Activated naive CD8-positive, alpha-beta T cell treated with anti-CD3 and anti-CD28 coated beads, Interleukin-2, amount 10 ng/mL, durations not matched to agents 7 days and 5 days (primary cell): ENCODE results near the gene C7orf33. TPM values are rescaled to one million over a fixed set of nuclear protein-coding genes. Genes with fewer than 3 reads are reported as not detected.
A peak's percentile ranks its signal among the peaks of the same experiment; 100 is the strongest.

Experiments
- ATAC-seq: fragments of 150-1000 bp; cut with Tn5 transposase; one replicate; pipeline ENCODE4 v1.10.0; 2021; ENCODE audit warnings: low read depth, moderate library complexity
- POLR2A ChIA-PET: fragments of 350-600 bp; sonication (Branson Sonifier 250); formaldehyde crosslinking; loops from one replicate; lab custom pipeline; 2021; ENCODE audit warnings: antibody characterized with exemption; lab: Charles Lee
- DNase-seq: peaks from one replicate; pipeline ENCODE4 v3.0.0; 2021
- H3K27ac Mint-ChIP-seq: one replicate; pipeline ENCODE4 v1.8.0; 2022; ENCODE audit warnings: mild to moderate bottlenecking, mixed read lengths
- H3K27me3 Mint-ChIP-seq: one replicate; pipeline ENCODE4 v1.8.0; 2022; ENCODE audit warnings: mild to moderate bottlenecking, moderate library complexity, mixed read lengths
- H3K36me3 Mint-ChIP-seq: one replicate; pipeline ENCODE4 v1.8.0; 2021; ENCODE audit warnings: mild to moderate bottlenecking, mixed read lengths
- H3K4me1 Mint-ChIP-seq: one replicate; pipeline ENCODE4 v1.8.0; 2021; ENCODE audit warnings: mixed read lengths
- H3K4me3 Mint-ChIP-seq: one replicate; pipeline ENCODE4 v1.8.0; 2022; ENCODE audit warnings: mild to moderate bottlenecking, moderate library complexity, mixed read lengths
- H3K9me3 Mint-ChIP-seq: one replicate; pipeline ENCODE4 v1.8.0; 2021; ENCODE audit warnings: mixed read lengths
- total RNA-seq, 2 experiments: library from RNA; stranded (reverse); gene quantifications; one replicate each; pipeline ENCODE4 v1.2.3, GENCODE V29; 2021

Gene C7orf33
- total RNA-seq, 2 experiments from 2014 or later, result not detected

DNA sequence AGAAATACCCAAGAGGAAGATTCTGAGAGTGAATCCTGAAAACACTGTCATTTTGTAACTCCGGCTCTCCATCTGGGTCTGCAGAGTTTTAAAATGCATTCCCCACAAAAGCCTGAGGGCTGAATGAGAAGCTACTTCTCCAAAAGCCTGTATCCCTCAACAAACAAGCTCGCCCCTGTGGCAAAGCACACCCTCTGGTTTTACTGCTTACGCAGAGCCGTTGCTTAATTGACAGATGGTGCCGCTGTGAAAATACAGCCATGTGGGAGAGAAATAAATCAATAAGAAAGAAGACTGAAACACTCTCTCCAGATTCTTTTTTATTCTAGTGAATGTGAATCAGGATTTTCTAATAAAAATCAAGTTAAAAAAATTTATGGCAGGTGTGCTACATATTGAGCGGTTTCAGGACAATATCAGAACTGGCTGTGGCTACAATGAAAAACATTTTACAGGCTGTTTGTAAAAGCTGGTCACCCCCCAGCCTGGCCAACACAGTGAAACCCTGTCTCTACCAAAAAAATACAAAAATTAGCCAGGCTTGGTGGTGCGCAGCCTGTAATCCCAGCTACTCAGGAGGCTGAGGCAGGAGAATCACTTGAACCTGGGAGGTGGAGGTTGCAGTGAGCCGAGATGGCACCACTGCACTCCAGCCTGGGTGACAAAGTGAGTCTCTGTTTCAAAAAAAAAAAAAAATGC lies 32.5 kb downstream of the C7orf33 start:
- DNase-seq (no peak), ATAC-seq (no peak)
- POLR2A ChIA-PET, result no interaction called here
- peaks cover 9% of the 10 kb centered on the region for H3K9me3 Mint-ChIP-seq
- no peak overlapping the region for H3K4me3 Mint-ChIP-seq
- H3K27me3 Mint-ChIP-seq, result peaks cover 56% of the 10 kb centered on the region
- H3K27ac Mint-ChIP-seq, result no peak overlapping the region
- peaks cover 27% of the 10 kb centered on the region for H3K4me1 Mint-ChIP-seq
- peaks cover 5% of the 10 kb centered on the region for H3K36me3 Mint-ChIP-seq

DNA sequence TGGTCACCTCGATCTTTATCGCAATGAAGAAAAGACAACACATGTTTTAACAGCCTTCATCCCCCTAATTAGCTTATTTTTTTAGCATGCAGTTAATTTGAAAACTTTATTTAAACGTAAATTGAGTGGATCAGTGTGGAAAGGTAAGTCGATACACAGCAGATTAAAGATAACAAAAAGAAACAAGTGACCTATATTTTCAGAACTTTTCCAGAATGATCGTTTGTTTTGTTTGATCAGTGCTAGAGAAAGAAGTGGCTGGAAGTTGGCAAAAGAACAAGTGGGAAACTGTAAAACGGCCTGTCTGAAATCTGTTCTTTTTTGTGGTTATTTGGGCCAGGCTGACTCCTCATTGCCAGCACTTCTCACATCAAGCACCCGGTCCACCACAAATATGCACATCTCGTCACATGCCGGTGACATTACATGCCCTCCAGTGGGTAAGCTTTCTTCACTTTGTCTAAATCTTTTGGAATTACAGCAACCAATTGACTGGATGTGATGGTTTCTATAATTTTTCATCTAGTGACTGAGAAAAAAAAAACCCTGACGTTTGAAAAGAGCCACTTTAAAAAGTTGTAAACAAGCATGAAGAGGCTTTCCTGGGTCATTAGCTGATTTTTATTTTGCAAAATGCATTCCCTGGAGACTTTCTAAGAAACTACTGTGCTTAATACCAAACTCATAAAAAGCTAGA lies 33.2 kb downstream of the C7orf33 start:
- peaks cover 34% of the 10 kb centered on the region for H3K4me1 Mint-ChIP-seq
- no peak overlapping the region for H3K27ac Mint-ChIP-seq
- POLR2A ChIA-PET, result interaction anchor here (1.4 kb wide), 1 partner anchor 75 kb away, joined by 8 read pairs; the partner anchor contains the start of gene CUL1
- H3K27me3 Mint-ChIP-seq, result peaks cover 52% of the 10 kb centered on the region
- peaks cover 5% of the 10 kb centered on the region for H3K9me3 Mint-ChIP-seq
- H3K4me3 Mint-ChIP-seq, result no peak overlapping the region
- peaks cover 2% of the 10 kb centered on the region for H3K36me3 Mint-ChIP-seq
- no peak for ATAC-seq
- no peak for DNase-seq

DNA sequence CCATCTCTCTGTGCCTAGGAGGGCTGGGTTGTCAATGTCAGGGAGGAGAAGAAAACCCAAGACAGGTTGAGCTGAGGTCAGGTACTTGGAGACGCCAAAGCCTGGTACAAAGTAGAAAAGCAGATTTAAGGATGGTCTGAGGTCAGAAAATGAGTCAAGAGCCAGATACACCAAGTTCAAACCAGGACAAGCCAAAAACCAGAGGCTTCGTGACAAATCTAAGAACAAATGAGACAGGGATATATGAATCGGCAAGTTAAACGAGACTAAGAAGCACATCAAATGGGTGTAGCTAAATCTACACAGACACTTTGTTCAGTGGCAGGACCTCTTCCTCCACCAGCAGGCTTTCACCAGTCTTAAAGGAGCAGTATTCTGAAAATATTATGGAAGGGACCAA lies 34.2 kb downstream of the C7orf33 start:
- Mint-ChIP-seq H3K4me1 (peaks cover 39% of the 10 kb centered on the region), H3K27me3 (peaks cover 46% of the 10 kb centered on the region), H3K4me3 (no peak overlapping the region), H3K9me3 (peaks cover 2% of the 10 kb centered on the region), H3K27ac (no peak overlapping the region), H3K36me3 (peaks cover 2% of the 10 kb centered on the region)
- DNase-seq (no peak), ATAC-seq (no peak)
- POLR2A ChIA-PET, result interaction anchor here (1.4 kb wide), 1 partner anchor 74 kb away, joined by 8 read pairs; the partner anchor contains the start of gene CUL1

- H3K27me3 Mint-ChIP-seq, result peaks cover 48% of the 10 kb centered on the region
- POLR2A ChIA-PET, result interaction anchor here (1.4 kb wide), 1 partner anchor 73 kb away, joined by 8 read pairs; the partner anchor contains the start of gene CUL1
Measured at GRCh38 chr7:148625342-148625741, 34.8 kb downstream of the C7orf33 start.

GRCh38 chr7:148626828-148627227 lies 36.3 kb downstream of the C7orf33 start:
- Mint-ChIP-seq H3K27ac (no peak overlapping the region), H3K27me3 (peaks cover 50% of the 10 kb centered on the region), H3K4me3 (no peak overlapping the region), H3K4me1 (peaks cover 37% of the 10 kb centered on the region), H3K9me3 (no peaks in the 10 kb centered on the region), H3K36me3 (peaks cover 3% of the 10 kb centered on the region)
- no peak for DNase-seq
- POLR2A ChIA-PET, result interaction anchor here (0.9 kb wide), 1 partner anchor 72 kb away, joined by 4 read pairs; the partner anchor contains the start of gene CUL1
- ATAC-seq, result no peak

More at GRCh38 chr7:148625342-148625741, 34.8 kb downstream of the C7orf33 start:
- H3K4me1 Mint-ChIP-seq, result peaks cover 42% of the 10 kb centered on the region
- DNase-seq (no peak), ATAC-seq (no peak)
- no peak overlapping the region for H3K4me3 Mint-ChIP-seq
- peaks cover 6% of the 10 kb centered on the region for H3K36me3 Mint-ChIP-seq
- H3K9me3 Mint-ChIP-seq, result peaks cover 2% of the 10 kb centered on the region
- no peak overlapping the region for H3K27ac Mint-ChIP-seq

GRCh38 chr7:148628011-148628410 lies 37.4 kb downstream of the C7orf33 start:
- peaks cover 39% of the 10 kb centered on the region for H3K4me1 Mint-ChIP-seq
- peak overlapping the region; percentile 58 for H3K4me3 Mint-ChIP-seq
- peaks cover 54% of the 10 kb centered on the region for H3K27me3 Mint-ChIP-seq

DNA sequence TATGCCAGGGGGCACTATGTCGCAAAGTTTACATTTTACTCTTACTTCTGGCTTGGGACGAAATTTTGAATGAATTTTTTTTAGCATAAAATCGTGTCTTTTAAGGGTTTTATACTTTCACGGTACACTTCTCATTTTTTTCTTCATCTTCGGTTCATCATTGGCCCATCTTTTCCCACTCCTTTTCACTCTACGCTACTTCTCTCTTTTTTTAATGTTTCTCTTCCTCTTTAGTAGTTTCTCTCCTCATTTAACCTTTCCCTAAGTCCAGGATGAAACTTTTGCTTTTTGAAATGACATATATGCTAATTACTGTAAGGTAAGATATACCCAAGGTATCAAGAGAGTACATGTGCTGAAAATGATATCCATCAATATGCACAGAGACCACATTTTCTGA lies 39.5 kb downstream of the C7orf33 start:
- ATAC-seq (no peak), DNase-seq (no peak)
- peaks cover 11% of the 10 kb centered on the region for H3K36me3 Mint-ChIP-seq
- no peak overlapping the region for H3K27ac Mint-ChIP-seq
- H3K9me3 Mint-ChIP-seq, result peaks cover 4% of the 10 kb centered on the region
- peaks cover 48% of the 10 kb centered on the region for H3K27me3 Mint-ChIP-seq
- no peak overlapping the region for H3K4me3 Mint-ChIP-seq
- H3K4me1 Mint-ChIP-seq, result peaks cover 41% of the 10 kb centered on the region
- POLR2A ChIA-PET, result no interaction called here

More at GRCh38 chr7:148628011-148628410, 37.4 kb downstream of the C7orf33 start:
- peaks cover 8% of the 10 kb centered on the region for H3K36me3 Mint-ChIP-seq
- no peak for ATAC-seq
- POLR2A ChIA-PET, result interaction anchor here (0.7 to 2.2 kb wide), 4 partner anchors 71 to 283 kb away, joined by 3 to 7 read pairs (median 3); partner anchors contain the start of gene CUL1
- peak overlapping the region; percentile 38 for H3K27ac Mint-ChIP-seq
- no peak for DNase-seq
- H3K9me3 Mint-ChIP-seq, result peaks cover 3% of the 10 kb centered on the region

- Mint-ChIP-seq H3K27ac (no peak overlapping the region), H3K4me3 (no peak overlapping the region), H3K27me3 (peaks cover 33% of the 10 kb centered on the region), H3K36me3 (peaks cover 11% of the 10 kb centered on the region), H3K4me1 (peaks cover 21% of the 10 kb centered on the region), H3K9me3 (peaks cover 5% of the 10 kb centered on the region)
- POLR2A ChIA-PET, result interaction anchor here (0.5 kb wide), 1 partner anchor 56 kb away, joined by 3 read pairs; no protein-coding TSS in a partner anchor
- ATAC-seq (no peak), DNase-seq (no peak)
Measured at GRCh38 chr7:148633761-148634160, 43.2 kb downstream of the C7orf33 start.

GRCh38 chr7:148637094-148637493 lies 46.5 kb downstream of the C7orf33 start:
- H3K9me3 Mint-ChIP-seq, result peaks cover 7% of the 10 kb centered on the region
- H3K27ac Mint-ChIP-seq, result no peak overlapping the region
- DNase-seq (no peak), ATAC-seq (no peak)
- peaks cover 19% of the 10 kb centered on the region for H3K27me3 Mint-ChIP-seq
- H3K4me3 Mint-ChIP-seq, result no peak overlapping the region
- H3K4me1 Mint-ChIP-seq, result peaks cover 12% of the 10 kb centered on the region
- POLR2A ChIA-PET, result no interaction called here
- peaks cover 8% of the 10 kb centered on the region for H3K36me3 Mint-ChIP-seq

- DNase-seq, result no peak
- POLR2A ChIA-PET, result no interaction called here
- Mint-ChIP-seq H3K27me3 (peaks cover 28% of the 10 kb centered on the region), H3K9me3 (no peaks in the 10 kb centered on the region), H3K4me3 (no peak overlapping the region), H3K4me1 (no peaks in the 10 kb centered on the region), H3K27ac (no peak overlapping the region), H3K36me3 (no peaks in the 10 kb centered on the region)
- ATAC-seq, result no peak
Measured at GRCh38 chr7:148645898-148646297, 55.3 kb downstream of the C7orf33 start.

DNA sequence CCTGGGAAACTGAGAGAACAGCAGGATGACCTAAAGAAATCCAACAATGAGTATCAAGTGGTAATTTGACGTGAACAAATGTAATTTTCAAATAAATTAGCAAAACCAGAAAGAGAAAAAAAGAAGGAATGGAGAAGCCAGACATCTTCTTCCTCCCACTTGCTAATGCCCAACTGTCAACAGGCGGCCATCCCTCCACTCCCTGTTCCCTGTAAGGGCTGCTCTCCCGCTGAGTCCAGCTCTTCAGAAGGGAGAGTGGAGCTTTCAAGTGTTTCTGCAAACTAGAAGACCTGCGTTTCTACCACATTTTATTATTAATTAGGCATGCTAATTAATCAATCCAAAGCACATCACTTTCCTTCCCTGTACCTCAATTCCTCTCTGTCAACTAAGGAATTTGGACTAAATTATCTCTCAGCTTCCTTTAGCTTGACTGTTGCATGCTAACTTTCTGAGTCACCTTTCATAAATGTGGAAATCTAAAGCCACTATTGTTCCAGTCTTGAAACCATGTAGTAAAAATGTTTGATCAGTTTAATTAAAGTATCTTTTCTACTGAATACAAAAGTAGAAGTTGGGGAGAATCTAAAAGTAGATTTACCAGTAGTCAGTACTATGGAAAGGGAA lies 59.8 kb downstream of the C7orf33 start:
- Mint-ChIP-seq H3K27ac (no peak overlapping the region), H3K36me3 (no peaks in the 10 kb centered on the region), H3K4me1 (no peaks in the 10 kb centered on the region), H3K9me3 (no peaks in the 10 kb centered on the region), H3K27me3 (peaks cover 24% of the 10 kb centered on the region), H3K4me3 (no peak overlapping the region)
- POLR2A ChIA-PET, result no interaction called here
- DNase-seq (no peak), ATAC-seq (no peak)

GRCh38 chr7:148652773-148653172 lies 62.2 kb downstream of the C7orf33 start:
- H3K27me3 Mint-ChIP-seq, result peaks cover 17% of the 10 kb centered on the region
- H3K27ac Mint-ChIP-seq, result no peak overlapping the region
- POLR2A ChIA-PET, result no interaction called here
- DNase-seq (no peak), ATAC-seq (no peak)
- no peaks in the 10 kb centered on the region for H3K9me3 Mint-ChIP-seq
- no peaks in the 10 kb centered on the region for H3K4me1 Mint-ChIP-seq
- H3K4me3 Mint-ChIP-seq, result no peak overlapping the region
- H3K36me3 Mint-ChIP-seq, result no peaks in the 10 kb centered on the region

DNA sequence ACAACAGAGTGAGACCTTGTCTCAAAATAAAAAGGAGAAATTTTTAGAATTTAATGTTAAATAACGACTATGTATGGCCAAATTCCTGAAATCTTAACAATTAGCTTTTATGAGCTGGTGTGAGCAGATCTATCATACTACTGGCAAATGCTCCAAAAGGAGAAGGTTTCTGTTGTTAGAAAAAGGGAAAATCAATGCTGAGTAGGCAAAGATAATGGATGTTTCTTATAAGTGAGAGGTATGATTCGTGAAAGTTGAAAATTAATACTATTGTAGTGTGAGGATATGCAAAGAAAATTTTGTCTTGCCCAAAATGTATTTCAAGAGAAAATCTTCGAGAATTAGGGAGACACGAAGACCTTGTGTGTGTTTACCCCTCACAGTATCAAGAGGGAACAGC lies 67.4 kb downstream of the C7orf33 start:
- no peak overlapping the region for H3K4me3 Mint-ChIP-seq
- H3K4me1 Mint-ChIP-seq, result no peaks in the 10 kb centered on the region
- no peaks in the 10 kb centered on the region for H3K36me3 Mint-ChIP-seq
- DNase-seq (no peak), ATAC-seq (no peak)
- no peak overlapping the region for H3K27ac Mint-ChIP-seq
- H3K9me3 Mint-ChIP-seq, result no peaks in the 10 kb centered on the region
- peaks cover 4% of the 10 kb centered on the region for H3K27me3 Mint-ChIP-seq
- POLR2A ChIA-PET, result no interaction called here
